ENCODE measurements around the gene PMS2.
"Not testable (repeated sequence)": the region's sequence is repeated elsewhere in the genome, so short reads cannot be mapped to it uniquely, and the experiment has no call there.

DNA sequence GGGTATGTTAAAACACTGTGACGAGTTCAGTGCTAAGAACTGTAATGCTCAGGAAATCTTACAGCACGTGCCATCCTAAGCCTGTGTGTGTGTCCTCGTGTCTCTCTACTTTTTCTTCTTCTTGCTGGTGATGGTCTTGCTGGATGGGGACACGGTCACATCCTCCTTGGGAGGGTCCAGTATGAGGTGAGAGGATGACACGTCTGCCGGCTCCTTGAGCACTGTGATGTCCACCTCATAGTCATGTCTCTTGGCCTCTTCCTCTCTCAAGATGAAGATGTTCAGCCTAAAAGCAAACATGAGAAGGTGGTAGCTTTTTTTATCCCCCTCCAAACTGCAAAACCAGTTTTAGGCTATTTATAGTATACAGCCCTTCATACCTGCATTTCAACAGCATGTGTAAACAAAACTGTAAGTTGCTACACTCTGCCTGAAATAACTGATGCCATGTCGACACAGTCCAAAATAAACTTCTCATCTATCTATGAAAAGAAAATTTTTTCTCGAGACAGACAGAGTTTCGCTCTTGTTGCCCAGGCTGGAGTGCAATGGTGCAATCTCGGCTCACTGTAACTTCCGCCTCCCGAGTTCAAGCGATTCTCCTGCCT is 82.5 kb downstream of the PMS2 start:
- TF ChIP-seq, protein P1, sequence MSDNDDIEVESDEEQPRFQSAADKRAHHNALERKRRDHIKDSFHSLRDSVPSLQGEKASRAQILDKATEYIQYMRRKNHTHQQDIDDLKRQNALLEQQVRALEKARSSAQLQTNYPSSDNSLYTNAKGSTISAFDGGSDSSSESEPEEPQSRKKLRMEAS (IDR thresholded peaks at IDR 0.05): not testable (repeated sequence)
- TF ChIP-seq RAD21 (conservative IDR thresholded peaks at IDR 0.05 in 1 of 2, IDR thresholded peaks at IDR 0.05 in 1 of 2); RARB (CRISPR knock-in tag; IDR thresholded peaks at IDR 0.05); ZFP36 (IDR thresholded peaks at IDR 0.05; ENCODE audit: borderline replicate concordance, partially characterized antibody); RFX5 (IDR thresholded peaks at IDR 0.05); EP300 (IDR thresholded peaks at IDR 0.05); NR3C1 (IDR thresholded peaks at IDR 0.05): not testable (repeated sequence)
- TF ChIP-seq, protein P2, sequence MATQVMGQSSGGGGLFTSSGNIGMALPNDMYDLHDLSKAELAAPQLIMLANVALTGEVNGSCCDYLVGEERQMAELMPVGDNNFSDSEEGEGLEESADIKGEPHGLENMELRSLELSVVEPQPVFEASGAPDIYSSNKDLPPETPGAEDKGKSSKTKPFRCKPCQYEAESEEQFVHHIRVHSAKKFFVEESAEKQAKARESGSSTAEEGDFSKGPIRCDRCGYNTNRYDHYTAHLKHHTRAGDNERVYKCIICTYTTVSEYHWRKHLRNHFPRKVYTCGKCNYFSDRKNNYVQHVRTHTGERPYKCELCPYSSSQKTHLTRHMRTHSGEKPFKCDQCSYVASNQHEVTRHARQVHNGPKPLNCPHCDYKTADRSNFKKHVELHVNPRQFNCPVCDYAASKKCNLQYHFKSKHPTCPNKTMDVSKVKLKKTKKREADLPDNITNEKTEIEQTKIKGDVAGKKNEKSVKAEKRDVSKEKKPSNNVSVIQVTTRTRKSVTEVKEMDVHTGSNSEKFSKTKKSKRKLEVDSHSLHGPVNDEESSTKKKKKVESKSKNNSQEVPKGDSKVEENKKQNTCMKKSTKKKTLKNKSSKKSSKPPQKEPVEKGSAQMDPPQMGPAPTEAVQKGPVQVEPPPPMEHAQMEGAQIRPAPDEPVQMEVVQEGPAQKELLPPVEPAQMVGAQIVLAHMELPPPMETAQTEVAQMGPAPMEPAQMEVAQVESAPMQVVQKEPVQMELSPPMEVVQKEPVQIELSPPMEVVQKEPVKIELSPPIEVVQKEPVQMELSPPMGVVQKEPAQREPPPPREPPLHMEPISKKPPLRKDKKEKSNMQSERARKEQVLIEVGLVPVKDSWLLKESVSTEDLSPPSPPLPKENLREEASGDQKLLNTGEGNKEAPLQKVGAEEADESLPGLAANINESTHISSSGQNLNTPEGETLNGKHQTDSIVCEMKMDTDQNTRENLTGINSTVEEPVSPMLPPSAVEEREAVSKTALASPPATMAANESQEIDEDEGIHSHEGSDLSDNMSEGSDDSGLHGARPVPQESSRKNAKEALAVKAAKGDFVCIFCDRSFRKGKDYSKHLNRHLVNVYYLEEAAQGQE (IDR thresholded peaks at IDR 0.05): not testable (repeated sequence)
- TF ChIP-seq, protein P3, sequence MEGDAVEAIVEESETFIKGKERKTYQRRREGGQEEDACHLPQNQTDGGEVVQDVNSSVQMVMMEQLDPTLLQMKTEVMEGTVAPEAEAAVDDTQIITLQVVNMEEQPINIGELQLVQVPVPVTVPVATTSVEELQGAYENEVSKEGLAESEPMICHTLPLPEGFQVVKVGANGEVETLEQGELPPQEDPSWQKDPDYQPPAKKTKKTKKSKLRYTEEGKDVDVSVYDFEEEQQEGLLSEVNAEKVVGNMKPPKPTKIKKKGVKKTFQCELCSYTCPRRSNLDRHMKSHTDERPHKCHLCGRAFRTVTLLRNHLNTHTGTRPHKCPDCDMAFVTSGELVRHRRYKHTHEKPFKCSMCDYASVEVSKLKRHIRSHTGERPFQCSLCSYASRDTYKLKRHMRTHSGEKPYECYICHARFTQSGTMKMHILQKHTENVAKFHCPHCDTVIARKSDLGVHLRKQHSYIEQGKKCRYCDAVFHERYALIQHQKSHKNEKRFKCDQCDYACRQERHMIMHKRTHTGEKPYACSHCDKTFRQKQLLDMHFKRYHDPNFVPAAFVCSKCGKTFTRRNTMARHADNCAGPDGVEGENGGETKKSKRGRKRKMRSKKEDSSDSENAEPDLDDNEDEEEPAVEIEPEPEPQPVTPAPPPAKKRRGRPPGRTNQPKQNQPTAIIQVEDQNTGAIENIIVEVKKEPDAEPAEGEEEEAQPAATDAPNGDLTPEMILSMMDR (IDR thresholded peaks at IDR 0.05): not testable (repeated sequence)

Data from A549 (cell line).